ENCODE results near the gene RBMX.

RBMX gene

DNA sequence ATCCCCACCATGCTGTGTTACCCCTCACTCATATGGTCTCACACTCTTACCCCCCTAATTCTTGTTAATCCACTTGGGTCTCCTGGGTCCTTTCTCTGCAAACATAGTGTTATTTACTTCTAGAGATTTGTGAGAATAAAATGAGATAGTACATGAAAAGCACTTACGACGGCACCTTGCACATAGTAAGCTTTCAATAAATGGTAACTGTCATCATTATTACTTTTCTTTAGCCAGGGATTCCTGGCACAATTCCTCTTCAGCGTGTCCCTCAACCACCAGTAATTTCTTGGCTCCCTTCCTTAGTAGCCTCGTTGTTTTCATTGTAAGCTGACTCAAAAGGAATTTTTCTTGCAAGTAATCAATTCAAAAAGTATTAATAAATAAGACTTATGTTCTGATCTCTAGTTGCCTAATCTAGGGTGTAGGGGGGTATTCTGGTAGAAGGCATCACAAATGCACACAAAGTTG, 30.1 kb upstream of the RBMX start:
- TF ChIP-seq EGR1 (IDR thresholded peaks at IDR 0.05) = no peak
- no peak for TF ChIP-seq ZBTB7A (IDR thresholded peaks at IDR 0.05; ENCODE audit: low read depth)
- TF ChIP-seq, protein P1, sequence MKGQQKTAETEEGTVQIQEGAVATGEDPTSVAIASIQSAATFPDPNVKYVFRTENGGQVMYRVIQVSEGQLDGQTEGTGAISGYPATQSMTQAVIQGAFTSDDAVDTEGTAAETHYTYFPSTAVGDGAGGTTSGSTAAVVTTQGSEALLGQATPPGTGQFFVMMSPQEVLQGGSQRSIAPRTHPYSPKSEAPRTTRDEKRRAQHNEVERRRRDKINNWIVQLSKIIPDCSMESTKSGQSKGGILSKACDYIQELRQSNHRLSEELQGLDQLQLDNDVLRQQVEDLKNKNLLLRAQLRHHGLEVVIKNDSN (IDR thresholded peaks at IDR 0.05) = no peak
- TF ChIP-seq MAX (IDR thresholded peaks at IDR 0.05) = no peak
- no peak for TF ChIP-seq NFIC (IDR thresholded peaks at IDR 0.05)
- TF ChIP-seq RAD21 (IDR thresholded peaks at IDR 0.05; ENCODE audit: low read depth) = no peak
- no peak for TF ChIP-seq EP300 (IDR thresholded peaks at IDR 0.05; ENCODE audit: borderline replicate concordance)
- no peak for TF ChIP-seq YY1 (IDR thresholded peaks at IDR 0.05; ENCODE audit: low read depth)
- TF ChIP-seq TEAD4 (IDR thresholded peaks at IDR 0.05) = no peak
- no peak for TF ChIP-seq REST (IDR thresholded peaks at IDR 0.05; ENCODE audit: low read depth)
- no peak for TF ChIP-seq CEBPB (IDR thresholded peaks at IDR 0.05)
- TF ChIP-seq TCF12 (IDR thresholded peaks at IDR 0.05; ENCODE audit: low read depth) = no peak
- TF ChIP-seq TAF1 (IDR thresholded peaks at IDR 0.05; ENCODE audit: low read depth) = no peak
- TF ChIP-seq FOXM1 (IDR thresholded peaks at IDR 0.05; ENCODE audit: borderline replicate concordance, low read depth) = no peak
- TF ChIP-seq CREB1 (IDR thresholded peaks at IDR 0.05; ENCODE audit: low read depth) = no peak

DNA sequence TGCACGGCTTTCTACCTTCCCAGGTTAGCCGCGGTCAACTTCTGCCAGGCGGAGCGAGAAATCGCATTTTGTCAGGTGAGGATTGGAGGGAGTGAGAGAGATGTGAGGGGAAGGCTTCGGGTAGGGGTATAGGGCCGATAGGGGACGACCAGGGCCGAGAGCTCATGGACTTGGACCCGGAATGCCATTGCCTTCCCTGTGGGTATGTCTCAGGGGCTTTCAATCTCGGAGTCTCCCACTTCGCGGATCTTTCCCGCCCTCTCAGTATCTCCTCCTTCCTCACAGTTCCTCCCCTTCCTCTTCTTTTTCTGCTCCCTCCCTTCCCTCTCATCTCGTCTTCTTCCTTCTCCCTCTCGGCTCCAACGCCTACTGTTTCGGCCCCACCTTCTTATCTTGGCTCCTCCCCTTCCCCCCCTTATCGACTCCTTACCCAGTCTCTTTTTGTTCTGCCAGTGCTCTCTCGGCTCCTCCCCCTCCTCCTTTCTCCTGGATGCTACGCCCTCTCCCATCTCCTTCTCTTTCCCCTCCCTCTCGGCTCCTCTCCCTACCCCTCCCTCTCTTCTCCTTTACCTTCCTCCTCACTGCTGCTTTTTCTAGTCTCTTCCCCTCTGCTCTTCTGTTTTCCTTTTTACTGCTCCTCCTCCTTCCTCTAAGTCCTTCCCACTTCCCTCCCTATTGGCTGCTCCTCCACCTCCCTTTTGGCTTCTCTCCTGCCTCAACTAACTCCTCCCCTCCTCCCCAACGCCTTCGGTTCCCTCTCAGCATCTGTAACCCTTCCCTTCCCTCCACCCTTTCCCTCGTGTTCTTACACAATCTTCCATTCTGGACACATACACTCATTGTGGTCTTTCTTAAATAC, 29.4 kb upstream of the RBMX start:
- TF ChIP-seq RAD21 (IDR thresholded peaks at IDR 0.05; ENCODE audit: low read depth) (no peak), MAX (IDR thresholded peaks at IDR 0.05) (0 out of 2 replicates have a peak, but pooled peaks have one; percentile 1)

DNA sequence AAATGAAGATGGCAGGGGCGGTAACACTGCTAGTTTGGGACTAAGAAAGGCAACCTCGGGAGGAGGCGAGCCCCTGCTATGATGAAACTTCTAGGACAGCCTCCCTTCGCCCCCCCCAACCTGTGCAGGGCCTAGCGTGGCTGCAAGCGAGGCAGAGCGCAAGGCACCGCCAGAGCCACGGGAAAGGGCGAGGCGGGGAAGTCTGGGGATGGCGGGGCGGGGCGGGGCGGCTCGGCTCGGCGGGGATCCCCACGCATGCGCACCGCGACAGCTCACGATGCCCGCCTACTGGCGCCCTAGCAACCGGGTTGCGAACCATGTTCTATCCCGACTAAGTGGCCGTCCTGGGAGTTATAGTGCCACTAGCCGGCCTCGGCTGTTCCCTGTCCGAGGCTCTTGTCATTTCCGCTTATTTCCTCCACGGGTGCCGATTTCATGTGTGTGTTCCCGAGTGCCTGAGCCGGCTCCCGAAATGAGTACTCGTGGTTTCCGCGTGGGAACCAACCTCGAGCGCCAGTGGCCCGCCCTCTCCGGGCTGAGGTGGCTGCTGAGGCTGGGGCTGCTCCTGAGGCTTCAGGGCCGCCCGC, 28.7 kb upstream of the RBMX start:
- TF ChIP-seq TAF1 (IDR thresholded peaks at IDR 0.05; ENCODE audit: low read depth) (no peak), YY1 (IDR thresholded peaks at IDR 0.05; ENCODE audit: low read depth) (peak; percentile 49; the same call in 1 of the 2 replicates), TCF12 (IDR thresholded peaks at IDR 0.05; ENCODE audit: low read depth) (no peak), MAX (IDR thresholded peaks at IDR 0.05) (peak; percentile 62; the same call in 1 of the 2 replicates)

DNA sequence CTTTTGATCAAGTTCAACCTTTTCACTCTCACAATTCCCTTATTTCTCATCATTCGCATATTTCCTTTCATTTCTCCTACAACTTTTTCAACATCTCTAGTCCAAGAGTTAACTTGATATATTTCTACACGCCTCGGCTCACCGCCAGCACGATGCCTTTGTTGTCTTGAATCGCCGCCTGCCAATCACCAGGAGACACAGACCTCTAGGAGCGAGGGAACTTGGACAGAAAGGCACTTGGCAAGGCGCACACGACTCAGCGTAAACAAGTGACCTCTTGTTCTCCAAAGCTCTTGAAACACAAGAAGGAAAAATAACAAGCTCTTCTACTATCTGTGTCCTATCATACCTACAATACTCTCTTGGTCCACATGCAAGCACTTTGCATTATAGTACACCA, 27.1 kb upstream of the RBMX start:
- TF ChIP-seq TAF1 (IDR thresholded peaks at IDR 0.05; ENCODE audit: low read depth) = no peak
- TF ChIP-seq EP300 (IDR thresholded peaks at IDR 0.05; ENCODE audit: borderline replicate concordance) = no peak
- no peak for TF ChIP-seq TEAD4 (IDR thresholded peaks at IDR 0.05)
- TF ChIP-seq, protein P1 (IDR thresholded peaks at IDR 0.05) = no peak
- no peak for TF ChIP-seq NFIC (IDR thresholded peaks at IDR 0.05)
- no peak for TF ChIP-seq RAD21 (IDR thresholded peaks at IDR 0.05; ENCODE audit: low read depth)
- no peak for TF ChIP-seq REST (IDR thresholded peaks at IDR 0.05; ENCODE audit: low read depth)
- no peak for TF ChIP-seq CEBPB (IDR thresholded peaks at IDR 0.05)
- TF ChIP-seq TCF12 (IDR thresholded peaks at IDR 0.05; ENCODE audit: low read depth) = no peak
- TF ChIP-seq ZBTB7A (IDR thresholded peaks at IDR 0.05; ENCODE audit: low read depth) = no peak
- TF ChIP-seq FOXM1 (IDR thresholded peaks at IDR 0.05; ENCODE audit: borderline replicate concordance, low read depth) = no peak
- no peak for TF ChIP-seq EGR1 (IDR thresholded peaks at IDR 0.05)
- no peak for TF ChIP-seq MAX (IDR thresholded peaks at IDR 0.05)
- TF ChIP-seq YY1 (IDR thresholded peaks at IDR 0.05; ENCODE audit: low read depth) = no peak
- TF ChIP-seq CREB1 (IDR thresholded peaks at IDR 0.05; ENCODE audit: low read depth) = no peak

GRCh38 chrX:136906921-136907510, 26.5 kb upstream of the RBMX start:
- TF ChIP-seq TEAD4 (IDR thresholded peaks at IDR 0.05) = no peak
- TF ChIP-seq RAD21 (IDR thresholded peaks at IDR 0.05; ENCODE audit: low read depth) = no peak
- TF ChIP-seq TCF12 (IDR thresholded peaks at IDR 0.05; ENCODE audit: low read depth) = no peak
- TF ChIP-seq TAF1 (IDR thresholded peaks at IDR 0.05; ENCODE audit: low read depth) = no peak
- TF ChIP-seq ZBTB7A (IDR thresholded peaks at IDR 0.05; ENCODE audit: low read depth) = no peak
- no peak for TF ChIP-seq YY1 (IDR thresholded peaks at IDR 0.05; ENCODE audit: low read depth)
- TF ChIP-seq MAX (IDR thresholded peaks at IDR 0.05) = no peak
- no peak for TF ChIP-seq EP300 (IDR thresholded peaks at IDR 0.05; ENCODE audit: borderline replicate concordance)
- no peak for TF ChIP-seq EGR1 (IDR thresholded peaks at IDR 0.05)
- no peak for TF ChIP-seq REST (IDR thresholded peaks at IDR 0.05; ENCODE audit: low read depth)
- no peak for TF ChIP-seq CREB1 (IDR thresholded peaks at IDR 0.05; ENCODE audit: low read depth)
- TF ChIP-seq CEBPB (IDR thresholded peaks at IDR 0.05) = no peak
- no peak for TF ChIP-seq FOXM1 (IDR thresholded peaks at IDR 0.05; ENCODE audit: borderline replicate concordance, low read depth)
- TF ChIP-seq, protein P1 (IDR thresholded peaks at IDR 0.05) = no peak
- no peak for TF ChIP-seq NFIC (IDR thresholded peaks at IDR 0.05)
